MM.1S (cell line): Measurements from ENCODE around the gene SH3RF3.

Source experiments
- DNase-seq: peaks from one replicate; pipeline ENCODE4 v3.0.0-alpha.2; 2015
- H2AFZ ChIP-seq: fragments of 300-600 bp; sonication (generic); 2 replicates; pipeline ENCODE4 v1.6.0; 2016; ENCODE audit warnings: antibody characterized with exemption, low read length
- H3F3A ChIP-seq: fragments of 300-600 bp; sonication (generic); 2 replicates; pipeline ENCODE4 v1.6.1; 2016; ENCODE audit warnings: mild to moderate bottlenecking, antibody characterized with exemption, low read length, moderate library complexity, mixed read lengths; ENCODE audit not compliant: insufficient read depth
- H3K27ac ChIP-seq: fragments of 300-600 bp; sonication (generic); 2 replicates; pipeline ENCODE4 v1.5.1; 2016; ENCODE audit warnings: mild to moderate bottlenecking, low read length
- H3K27me3 ChIP-seq: fragments of 300-600 bp; sonication (generic); replicated peaks from 2 replicates; pipeline ENCODE4 v1.6.0; 2016; ENCODE audit warnings: low read length; ENCODE audit not compliant: insufficient read depth
- H3K36me3 ChIP-seq: fragments of 300-600 bp; sonication (generic); replicated peaks from 2 replicates; pipeline ENCODE4 v1.6.1; 2016; ENCODE audit warnings: mild to moderate bottlenecking, low read length, mixed read lengths; ENCODE audit not compliant: insufficient read depth
- H3K4me1 ChIP-seq: fragments of 300-600 bp; sonication (generic); 2 replicates; pipeline ENCODE4 v1.6.1; 2016; ENCODE audit warnings: low read length, mixed read lengths
- H3K4me2 ChIP-seq: fragments of 300-600 bp; sonication (generic); 2 replicates; pipeline ENCODE4 v1.6.0; 2016; ENCODE audit warnings: low read depth, low read length
- H3K4me3 ChIP-seq: fragments of 300-600 bp; sonication (generic); 2 replicates; pipeline ENCODE4 v1.5.1; 2016; ENCODE audit warnings: low read length, mixed read lengths
- H3K79me2 ChIP-seq: fragments of 300-600 bp; sonication (generic); 2 replicates; pipeline ENCODE4 v1.6.1; 2016; ENCODE audit warnings: mixed run types, low read length, mixed read lengths
- H3K9ac ChIP-seq: fragments of 300-600 bp; sonication (generic); 2 replicates; pipeline ENCODE4 v1.6.1; 2016; ENCODE audit warnings: low read length, mixed read lengths
- H3K9me2 ChIP-seq: fragments of 300-600 bp; sonication (generic); replicated peaks from 2 replicates; pipeline ENCODE4 v1.6.1; 2016; ENCODE audit warnings: mild to moderate bottlenecking, low read length, mixed read lengths; ENCODE audit not compliant: insufficient read depth
- H3K9me3 ChIP-seq: fragments of 300-600 bp; sonication (generic); replicated peaks from 2 replicates; pipeline ENCODE4 v1.6.1; 2016; ENCODE audit warnings: mild to moderate bottlenecking, low read length, mixed read lengths; ENCODE audit not compliant: insufficient read depth
- H4K20me1 ChIP-seq: fragments of 300-600 bp; sonication (generic); 2 replicates; pipeline ENCODE4 v1.6.1; 2016; ENCODE audit warnings: mild to moderate bottlenecking, low read length, moderate library complexity, mixed read lengths; ENCODE audit not compliant: insufficient read depth
- CTCF ChIP-seq: fragments of 300-600 bp; sonication (generic); IDR thresholded peaks from 2 replicates; pipeline ENCODE4 v1.5.1; 2016; ENCODE audit warnings: antibody characterized with exemption, low read length, mixed read lengths
- EZH2 ChIP-seq: fragments of 300-600 bp; sonication (generic); optimal IDR thresholded peaks from 2 replicates; pipeline ENCODE3; 2017; ENCODE audit warnings: low read depth, mild to moderate bottlenecking, antibody characterized with exemption, low read length, mixed read lengths
- EZH2phosphoT487 ChIP-seq: fragments of 300-600 bp; sonication (generic); IDR thresholded peaks from 2 replicates; pipeline ENCODE4 v1.6.1; 2018; ENCODE audit warnings: antibody characterized with exemption, low read length

SH3RF3 gene

GRCh38 chr2:109489296-109489695, 360.3 kb downstream of the SH3RF3 start:
- H3K4me1 ChIP-seq: no peaks in the 10 kb centered on the region
- TF ChIP-seq EZH2phosphoT487: no peak
- no peak for TF ChIP-seq EZH2
- TF ChIP-seq CTCF: no peak

DNA sequence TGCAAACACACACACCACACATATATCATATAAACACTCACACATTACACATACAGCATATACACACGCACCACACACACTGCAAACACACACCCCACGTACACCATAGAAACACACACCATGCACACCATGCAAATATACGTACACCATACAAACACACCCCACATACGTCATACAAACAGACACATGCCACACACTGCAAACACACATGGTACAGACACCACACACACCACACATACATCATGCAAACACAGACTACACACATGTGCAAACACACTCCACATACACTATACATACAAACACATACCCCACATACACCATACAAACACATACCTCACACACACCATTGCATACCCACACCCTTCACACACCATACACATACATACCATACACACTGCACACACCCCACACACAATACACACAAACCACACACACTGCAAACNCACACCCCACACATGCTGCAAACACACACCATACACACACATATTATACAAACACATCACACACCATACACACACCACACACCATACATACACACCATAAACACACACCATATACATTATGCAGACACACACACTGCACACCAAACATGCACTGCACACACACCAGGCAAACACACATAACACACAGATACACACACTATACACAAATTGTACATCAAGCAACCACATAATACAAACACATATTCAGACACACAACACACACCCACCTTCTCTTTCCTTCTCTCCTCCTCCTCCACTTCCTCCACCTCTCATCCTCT, 364.4 kb downstream of the SH3RF3 start:
- Histone ChIP-seq H3K79me2 (no peaks in the 10 kb centered on the region), H3K9me3 (no peaks in the 10 kb centered on the region), H4K20me1 (no peaks in the 10 kb centered on the region), H3K27ac (no peak overlapping the region), H3K4me3 (no peak overlapping the region), H3K9ac (no peak overlapping the region), H3K36me3 (no peaks in the 10 kb centered on the region), H3K27me3 (no peaks in the 10 kb centered on the region), H2AFZ (no peak overlapping the region), H3K4me1 (no peaks in the 10 kb centered on the region), H3K9me2 (no peaks in the 10 kb centered on the region), H3K4me2 (no peak overlapping the region), H3F3A (no peaks in the 10 kb centered on the region)
- DNase-seq: no peak
- TF ChIP-seq CTCF (no peak), EZH2 (no peak), EZH2phosphoT487 (no peak)

More at GRCh38 chr2:109489296-109489695, 360.3 kb downstream of the SH3RF3 start:
- Histone ChIP-seq H3K9me3 (no peaks in the 10 kb centered on the region), H3K27me3 (no peaks in the 10 kb centered on the region), H3K9ac (no peak overlapping the region), H3K9me2 (no peaks in the 10 kb centered on the region), H4K20me1 (no peaks in the 10 kb centered on the region), H3K4me2 (no peak overlapping the region), H2AFZ (no peak overlapping the region), H3K27ac (no peak overlapping the region), H3K79me2 (no peaks in the 10 kb centered on the region), H3K4me3 (no peak overlapping the region), H3K36me3 (no peaks in the 10 kb centered on the region), H3F3A (no peaks in the 10 kb centered on the region)
- no peak for DNase-seq

DNA sequence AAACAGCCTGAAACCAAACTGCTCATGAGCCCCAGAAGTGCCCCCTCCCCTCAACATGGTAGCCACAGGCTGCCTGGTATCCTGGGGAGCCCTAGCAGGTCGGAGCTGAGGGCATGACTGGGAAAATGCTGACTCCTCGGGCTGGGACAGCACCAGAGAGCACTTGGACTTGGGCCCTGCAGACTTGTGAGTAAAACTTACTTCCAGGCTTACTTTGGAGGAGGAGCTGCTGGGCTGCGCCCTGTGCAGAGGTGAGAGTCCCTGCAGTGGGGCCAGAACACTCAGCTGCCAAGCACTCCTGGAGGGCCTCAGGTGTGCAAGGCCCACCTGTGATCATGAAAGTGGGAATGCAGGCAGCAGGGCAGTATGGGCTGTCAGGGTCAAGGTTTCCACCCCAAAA, 365.3 kb downstream of the SH3RF3 start:
- no peak overlapping the region for H3K27ac ChIP-seq
- DNase-seq: no peak
- no peaks in the 10 kb centered on the region for H3K4me1 ChIP-seq
- H3K9ac ChIP-seq: no peak overlapping the region
- no peaks in the 10 kb centered on the region for H3K9me2 ChIP-seq
- no peak overlapping the region for H3K4me3 ChIP-seq
- H3K27me3 ChIP-seq: no peaks in the 10 kb centered on the region
- no peaks in the 10 kb centered on the region for H3K9me3 ChIP-seq
- H3K79me2 ChIP-seq: no peaks in the 10 kb centered on the region
- H4K20me1 ChIP-seq: no peaks in the 10 kb centered on the region
- TF ChIP-seq CTCF: no peak
- TF ChIP-seq EZH2: no peak
- no peak for TF ChIP-seq EZH2phosphoT487
- H2AFZ ChIP-seq: no peak overlapping the region
- no peak overlapping the region for H3K4me2 ChIP-seq
- no peaks in the 10 kb centered on the region for H3K36me3 ChIP-seq
- no peaks in the 10 kb centered on the region for H3F3A ChIP-seq
